Lower leg skin (tissue), 4 donors: Measurements from ENCODE around the gene DYNC1I1. TPM values are rescaled to one million over a fixed set of nuclear protein-coding genes. Genes with fewer than 3 reads are reported as not detected.

ENCODE experiments used
- DNase-seq, 2 donors: peaks; one replicate each; pipeline ENCODE4 v3.0.0-alpha.2; 2019; ENCODE audit warnings: low spot score in 2 of 2
- H3K4me3 ChIP-seq: fragments of 200-600 bp; sonication (generic); 2 replicates; pipeline ENCODE4 v1.5.1; 2017; ENCODE audit warnings: mild to moderate bottlenecking, low read depth; ENCODE audit not compliant: poor library complexity, severe bottlenecking
- POLR2A ChIP-seq, 2 donors: fragments of 450-650 bp; IDR thresholded peaks; one replicate each; pipeline ENCODE4 v1.6.1; 2016 to 2017; ENCODE audit warnings: antibody characterized with exemption in 2 of 2, mild to moderate bottlenecking in 1 of 2, moderate library complexity in 1 of 2
- WGBS, 2 donors: methylation state at CpG; one replicate each; pipeline ENCODE4 v1.1.5; 2018; 5-methylcytosine and 5-hydroxymethylcytosine counted together
- intact Hi-C: fragments of 100-400 bp; cut with DNase I; formaldehyde crosslinking; loops from one replicate; pipeline ENCODE4 v1.15.0; 2023; ENCODE audit warnings: low total_unique reads
- total RNA-seq, 4 donors: library from RNA; depleted of rRNA; stranded (reverse); fragments of >200 nt; gene quantifications; one replicate each; pipeline ENCODE4 v1.1.0, GENCODE V29; 2016
- TF ChIP-seq, protein P1 (sequence below), 3 donors: fragments of 450-650 bp; IDR thresholded peaks; one replicate each; pipeline ENCODE4 v1.5.1; 2016; ENCODE audit warnings: antibody characterized with exemption in 3 of 3, mild to moderate bottlenecking in 3 of 3, moderate library complexity in 2 of 3

DYNC1I1 gene
- total RNA-seq, 4 donors from 2014 or later: 0.97 to 7.6 (median 3.7) TPM

DNA sequence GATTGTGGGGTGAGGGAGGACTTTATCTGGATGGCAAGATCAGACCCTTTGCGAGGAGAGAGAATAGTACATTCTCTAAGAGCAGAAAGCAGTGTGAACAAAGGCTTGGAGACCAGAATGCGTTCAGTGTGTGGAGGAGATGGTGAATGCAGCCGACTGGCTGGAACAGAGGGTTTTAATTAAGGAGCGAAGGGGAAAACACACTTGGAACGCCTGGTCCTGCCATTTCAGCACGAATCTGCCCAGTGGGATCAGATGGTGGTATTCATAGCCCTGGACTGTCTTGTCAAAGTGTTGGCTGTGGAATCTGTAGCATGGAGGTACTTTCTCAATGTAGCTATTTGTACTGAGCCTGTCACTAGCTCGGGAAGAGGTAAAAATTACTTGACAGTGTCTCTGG, 288.7 kb downstream of the DYNC1I1 start:
- no peak for TF ChIP-seq POLR2A (IDR thresholded peaks at IDR 0.05)
- TF ChIP-seq, protein P1, sequence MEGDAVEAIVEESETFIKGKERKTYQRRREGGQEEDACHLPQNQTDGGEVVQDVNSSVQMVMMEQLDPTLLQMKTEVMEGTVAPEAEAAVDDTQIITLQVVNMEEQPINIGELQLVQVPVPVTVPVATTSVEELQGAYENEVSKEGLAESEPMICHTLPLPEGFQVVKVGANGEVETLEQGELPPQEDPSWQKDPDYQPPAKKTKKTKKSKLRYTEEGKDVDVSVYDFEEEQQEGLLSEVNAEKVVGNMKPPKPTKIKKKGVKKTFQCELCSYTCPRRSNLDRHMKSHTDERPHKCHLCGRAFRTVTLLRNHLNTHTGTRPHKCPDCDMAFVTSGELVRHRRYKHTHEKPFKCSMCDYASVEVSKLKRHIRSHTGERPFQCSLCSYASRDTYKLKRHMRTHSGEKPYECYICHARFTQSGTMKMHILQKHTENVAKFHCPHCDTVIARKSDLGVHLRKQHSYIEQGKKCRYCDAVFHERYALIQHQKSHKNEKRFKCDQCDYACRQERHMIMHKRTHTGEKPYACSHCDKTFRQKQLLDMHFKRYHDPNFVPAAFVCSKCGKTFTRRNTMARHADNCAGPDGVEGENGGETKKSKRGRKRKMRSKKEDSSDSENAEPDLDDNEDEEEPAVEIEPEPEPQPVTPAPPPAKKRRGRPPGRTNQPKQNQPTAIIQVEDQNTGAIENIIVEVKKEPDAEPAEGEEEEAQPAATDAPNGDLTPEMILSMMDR (IDR thresholded peaks at IDR 0.05): no peak
- no peak for DNase-seq
- 54 to 60% methylated on average over 7 of the region's 7 CpGs for WGBS, 2 donors
- intact Hi-C loops: no loop called here
- H3K4me3 ChIP-seq: no peak overlapping the region

GRCh38 chr7:96061844-96062243, 289.5 kb downstream of the DYNC1I1 start:
- TF ChIP-seq, protein P1 (IDR thresholded peaks at IDR 0.05): no peak
- TF ChIP-seq POLR2A (IDR thresholded peaks at IDR 0.05): no peak
- DNase-seq: no peak
- 35 to 42% methylated on average over 4 of the region's 4 CpGs for WGBS, 2 donors
- intact Hi-C loops: no loop called here
- H3K4me3 ChIP-seq: no peak overlapping the region

- WGBS, 2 donors: 50% methylated on average over 1 of the region's 1 CpG
- no peak for DNase-seq
Measured at GRCh38 chr7:96067321-96067720, 295.0 kb downstream of the DYNC1I1 start.

GRCh38 chr7:96069401-96069800, 297.0 kb downstream of the DYNC1I1 start:
- TF ChIP-seq, protein P1 (IDR thresholded peaks at IDR 0.05): no peak
- no peak for TF ChIP-seq POLR2A (IDR thresholded peaks at IDR 0.05)
- H3K4me3 ChIP-seq: no peak overlapping the region
- DNase-seq: no peak
- 72 to 75% methylated on average over 3 of the region's 3 CpGs for WGBS, 2 donors
- intact Hi-C loops: no loop called here

More at GRCh38 chr7:96067321-96067720, 295.0 kb downstream of the DYNC1I1 start:
- intact Hi-C loops: no loop called here
- H3K4me3 ChIP-seq: no peak overlapping the region
- TF ChIP-seq, protein P1 (IDR thresholded peaks at IDR 0.05): no peak
- no peak for TF ChIP-seq POLR2A (IDR thresholded peaks at IDR 0.05)

DNA sequence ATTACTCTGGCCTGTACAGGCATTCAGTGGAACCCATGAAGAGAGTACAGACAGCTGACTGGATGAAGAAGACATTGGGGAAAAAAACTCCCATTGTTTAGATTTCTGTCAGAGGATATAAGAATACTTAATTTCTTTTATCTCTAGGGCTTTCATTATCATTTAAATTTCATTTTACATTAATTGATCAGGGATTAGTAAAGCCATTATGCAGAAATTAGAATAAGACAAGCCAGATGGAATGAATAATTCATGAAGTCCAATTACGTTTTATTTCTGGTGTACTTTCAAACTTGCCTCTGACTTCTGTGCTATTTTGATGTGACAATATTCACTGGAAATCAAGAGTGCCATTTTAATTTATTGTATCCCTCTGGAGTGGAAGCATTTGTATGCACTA, 302.5 kb downstream of the DYNC1I1 start:
- intact Hi-C loops: loop anchor here (10.0 kb wide), 1 partner anchor 950 kb away; the partner anchor contains the start of gene DLX5
- DNase-seq: no peak
- WGBS, 2 donors: 53 to 61% methylated on average over 1 of the region's 1 CpG
- no peak overlapping the region for H3K4me3 ChIP-seq
- TF ChIP-seq, protein P1 (IDR thresholded peaks at IDR 0.05): no peak
- TF ChIP-seq POLR2A (IDR thresholded peaks at IDR 0.05): no peak
